Left lung (tissue), 10 donors: ENCODE results near the gene NRAP. TPM values are rescaled to one million over a fixed set of nuclear protein-coding genes. Genes with fewer than 3 reads are reported as not detected.

Experiments
- ATAC-seq: fragments of 200-7000 bp; cut with Tn5 transposase; one replicate; pipeline ENCODE4 v1.9.1; 2020; ENCODE audit warnings: moderate library complexity
- DNase-seq, 4 donors: peaks; one replicate each; pipeline ENCODE4 v3.0.0-alpha.2; 2013 to 2020
- H3K27ac ChIP-seq, 2 donors: fragments of 200-600 bp; sonication (generic) in 1 of 2; one replicate each; pipeline versions ENCODE4 v1.5.0 to v1.8.0; 2020 to 2021
- H3K27me3 ChIP-seq, 2 donors: fragments of 200-600 bp; sonication (generic) in 1 of 2; one replicate each; pipeline versions ENCODE4 v1.5.0 to v1.8.0; 2020 to 2021
- H3K36me3 ChIP-seq, 2 donors: fragments of 200-600 bp; sonication (generic) in 1 of 2; one replicate each; pipeline versions ENCODE4 v1.5.0 to v1.8.0; 2020 to 2021
- H3K4me1 ChIP-seq, 2 donors: fragments of 200-600 bp; one replicate each; pipeline ENCODE4 v1.8.0; 2021
- H3K4me3 ChIP-seq, 2 donors: fragments of 200-600 bp; sonication (generic) in 1 of 2; one replicate each; pipeline versions ENCODE4 v1.5.0 to v1.8.0; 2020 to 2021; ENCODE audit warnings: mild to moderate bottlenecking in 1 of 2
- H3K9me3 ChIP-seq, 2 donors: fragments of 200-600 bp; sonication (generic) in 1 of 2; one replicate each; pipeline versions ENCODE4 v1.5.0 to v1.8.0; 2020 to 2021
- intact Hi-C, 2 donors: fragments of 100-400 bp; cut with DNase I; formaldehyde crosslinking; loops; one replicate each; pipeline versions ENCODE4 v1.11.2 to v1.14.2; 2022
- polyA plus RNA-seq, 6 donors: library from polyadenylated mRNA; unstranded; fragments of 120-200 nt; gene quantifications; one replicate each; pipeline ENCODE4 v1.2.1, GENCODE V29; 2013; ENCODE audit not compliant: insufficient read length in 6 of 6
- total RNA-seq, 2 donors: library from RNA; stranded (reverse); fragmentation: NEBNext Ultra II Directional; extraction: Animal tissue kit (Norgen Biotek cat#: 25700); gene quantifications; one replicate each; pipeline ENCODE4 v1.2.1, GENCODE V29; 2021
- TF ChIP-seq, protein P1 (sequence below), 2 donors: fragments of 200-600 bp; sonication (generic) in 1 of 2; IDR thresholded peaks; one replicate each; pipeline versions ENCODE4 v1.5.0 to v1.8.0; 2021; ENCODE audit warnings: antibody characterized with exemption in 2 of 2
- donor health status: DM: no; HTN: yes; CAD: no.
- donor health status: DM: no; HTN: no; CAD: no.

NRAP gene
- total and polyA plus RNA-seq, 8 donors = 0.03 to 0.26 (median 0.07) TPM; not detected in 4

DNA sequence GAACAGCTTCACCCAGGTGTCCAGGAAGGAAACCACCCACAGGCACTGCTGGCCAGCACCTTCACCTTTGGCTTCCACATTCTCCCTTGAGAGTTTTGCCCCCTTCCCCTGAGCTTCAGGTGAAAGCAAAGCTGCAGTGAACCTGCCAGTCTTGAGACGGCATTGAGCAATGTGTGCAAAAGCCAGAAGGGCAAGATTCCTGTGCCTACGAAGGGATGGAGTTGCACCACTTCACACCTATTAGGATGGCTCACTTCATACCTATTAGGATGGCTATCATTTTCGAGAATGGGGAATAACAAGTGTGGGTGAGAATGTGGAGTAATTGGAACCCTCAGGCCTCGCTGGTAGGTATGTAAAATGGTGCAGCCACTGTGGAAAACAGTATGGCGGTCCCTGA is 103.8 kb downstream of the NRAP start:
- ATAC-seq (no peak), DNase-seq (no peak)
- intact Hi-C loops = no loop called here
- H3K9me3 ChIP-seq = no peaks in the 10 kb centered on the region
- H3K4me3 ChIP-seq = no peak overlapping the region
- no peaks in the 10 kb centered on the region for H3K36me3 ChIP-seq
- peaks cover 0 to 8% of the 10 kb centered on the region in 2 donors for H3K4me1 ChIP-seq
- H3K27me3 ChIP-seq = peaks cover 0 to 11% of the 10 kb centered on the region in 2 donors
- TF ChIP-seq, protein P1, sequence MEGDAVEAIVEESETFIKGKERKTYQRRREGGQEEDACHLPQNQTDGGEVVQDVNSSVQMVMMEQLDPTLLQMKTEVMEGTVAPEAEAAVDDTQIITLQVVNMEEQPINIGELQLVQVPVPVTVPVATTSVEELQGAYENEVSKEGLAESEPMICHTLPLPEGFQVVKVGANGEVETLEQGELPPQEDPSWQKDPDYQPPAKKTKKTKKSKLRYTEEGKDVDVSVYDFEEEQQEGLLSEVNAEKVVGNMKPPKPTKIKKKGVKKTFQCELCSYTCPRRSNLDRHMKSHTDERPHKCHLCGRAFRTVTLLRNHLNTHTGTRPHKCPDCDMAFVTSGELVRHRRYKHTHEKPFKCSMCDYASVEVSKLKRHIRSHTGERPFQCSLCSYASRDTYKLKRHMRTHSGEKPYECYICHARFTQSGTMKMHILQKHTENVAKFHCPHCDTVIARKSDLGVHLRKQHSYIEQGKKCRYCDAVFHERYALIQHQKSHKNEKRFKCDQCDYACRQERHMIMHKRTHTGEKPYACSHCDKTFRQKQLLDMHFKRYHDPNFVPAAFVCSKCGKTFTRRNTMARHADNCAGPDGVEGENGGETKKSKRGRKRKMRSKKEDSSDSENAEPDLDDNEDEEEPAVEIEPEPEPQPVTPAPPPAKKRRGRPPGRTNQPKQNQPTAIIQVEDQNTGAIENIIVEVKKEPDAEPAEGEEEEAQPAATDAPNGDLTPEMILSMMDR (IDR thresholded peaks at IDR 0.05) = no peak
- H3K27ac ChIP-seq = no peak overlapping the region

DNA sequence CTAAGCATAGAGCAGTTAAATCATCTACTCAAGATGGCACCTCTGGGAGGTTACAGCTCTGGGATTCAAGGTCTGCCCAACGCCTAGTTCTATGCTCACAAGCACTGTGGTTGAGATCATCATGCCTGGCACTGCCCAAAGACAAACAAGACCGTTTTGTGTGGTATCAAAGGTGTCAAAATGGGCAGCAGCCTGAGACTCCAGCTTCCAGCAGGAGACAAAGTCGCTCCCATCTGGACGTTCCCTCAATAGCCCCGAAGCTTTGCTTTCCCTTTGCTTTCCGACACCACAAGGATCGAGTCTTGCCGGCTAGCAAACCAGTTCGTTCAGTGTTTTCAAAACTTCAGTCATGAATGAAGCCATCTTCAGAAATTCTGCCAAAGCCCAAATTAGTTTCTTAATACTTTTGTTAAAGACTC is 105.9 kb downstream of the NRAP start:
- TF ChIP-seq, protein P1 (IDR thresholded peaks at IDR 0.05) = no peak
- no peaks in the 10 kb centered on the region for H3K9me3 ChIP-seq
- H3K27me3 ChIP-seq = peaks cover 0 to 11% of the 10 kb centered on the region in 2 donors
- H3K4me3 ChIP-seq = no peak overlapping the region
- intact Hi-C loops = no loop called here
- DNase-seq (peak in 1 of 4 donors; percentile 12), ATAC-seq (no peak)
- H3K36me3 ChIP-seq = no peaks in the 10 kb centered on the region
- H3K4me1 ChIP-seq = no peaks in the 10 kb centered on the region
- no peak overlapping the region for H3K27ac ChIP-seq

DNA sequence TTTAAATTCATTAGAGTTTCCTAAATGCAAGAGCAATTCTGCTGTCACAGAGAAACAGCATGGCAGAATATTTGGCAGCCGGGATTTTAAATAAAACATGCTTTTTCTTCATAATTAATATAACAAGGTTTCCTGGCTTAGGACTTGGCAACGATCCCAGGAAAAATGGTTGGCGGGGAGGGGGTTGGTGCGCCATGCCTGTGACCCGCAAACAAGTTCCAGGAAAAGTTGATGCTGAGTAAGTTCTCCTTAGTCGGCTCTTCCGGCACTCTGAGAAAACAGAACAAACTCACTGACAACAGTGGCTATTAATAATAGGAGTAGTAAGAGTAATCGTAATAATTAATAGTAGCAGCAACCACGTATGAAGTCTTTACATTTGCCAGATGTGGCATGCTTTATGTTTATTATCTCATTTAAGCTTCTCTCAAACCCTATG is 106.4 kb downstream of the NRAP start:
- ATAC-seq (peak; percentile 38), DNase-seq (peak in 2 of 4 donors; percentile 24 to 51)
- Histone ChIP-seq H3K27me3 (peaks cover 0 to 11% of the 10 kb centered on the region in 2 donors), H3K4me1 (no peaks in the 10 kb centered on the region), H3K4me3 (no peak overlapping the region), H3K9me3 (no peaks in the 10 kb centered on the region), H3K36me3 (no peaks in the 10 kb centered on the region), H3K27ac (no peak overlapping the region)
- TF ChIP-seq, protein P1 (IDR thresholded peaks at IDR 0.05) = no peak
- intact Hi-C loops = no loop called here

DNA sequence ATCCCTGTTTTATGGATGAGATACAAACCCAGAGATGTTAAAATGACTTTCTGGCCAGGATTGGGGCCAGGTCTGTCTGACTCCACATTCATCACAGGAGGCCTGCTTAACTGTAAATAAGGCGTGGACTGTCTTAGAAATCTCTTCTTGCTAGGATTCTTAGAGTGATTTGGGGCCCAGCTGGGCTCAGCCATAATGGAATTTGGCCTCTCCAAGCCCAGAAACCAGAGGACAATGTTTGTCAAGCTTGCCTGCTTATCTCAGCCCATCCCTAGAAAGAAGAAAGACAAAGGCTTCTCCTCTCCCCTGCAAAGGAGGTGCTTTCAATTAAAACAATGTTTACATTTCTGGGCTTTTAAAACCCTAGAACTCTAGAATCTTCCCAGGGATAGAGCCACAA is 108.1 kb downstream of the NRAP start:
- H3K36me3 ChIP-seq = no peaks in the 10 kb centered on the region
- H3K27me3 ChIP-seq = peaks cover 0 to 11% of the 10 kb centered on the region in 2 donors
- TF ChIP-seq, protein P1 (IDR thresholded peaks at IDR 0.05) = no peak
- no peak for DNase-seq
- no peak for ATAC-seq
- no peaks in the 10 kb centered on the region for H3K9me3 ChIP-seq
- no peak overlapping the region for H3K27ac ChIP-seq
- no peaks in the 10 kb centered on the region for H3K4me1 ChIP-seq
- H3K4me3 ChIP-seq = no peak overlapping the region
- intact Hi-C loops = no loop called here

DNA sequence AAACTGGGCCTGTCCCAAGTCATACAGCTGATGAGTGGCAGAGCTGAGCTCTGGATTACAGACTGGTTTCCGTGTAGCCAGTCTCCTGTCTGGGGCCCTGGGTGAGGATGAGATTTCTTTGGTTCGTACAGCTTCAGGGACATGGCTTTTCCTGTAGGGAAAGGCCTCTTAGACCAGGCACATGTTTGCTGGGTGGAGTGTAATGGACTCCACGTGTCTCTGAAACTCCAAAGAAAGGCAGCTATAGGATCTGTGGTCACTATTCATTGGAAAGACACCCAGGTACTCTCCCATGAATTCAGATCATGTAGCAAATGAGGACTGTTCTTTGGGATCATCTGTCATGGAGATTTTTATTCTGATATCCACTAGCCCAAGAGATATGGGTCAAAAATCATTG is 108.6 kb downstream of the NRAP start:
- no peaks in the 10 kb centered on the region for H3K9me3 ChIP-seq
- H3K4me1 ChIP-seq = no peaks in the 10 kb centered on the region
- no peak overlapping the region for H3K27ac ChIP-seq
- DNase-seq (no peak), ATAC-seq (no peak)
- intact Hi-C loops = no loop called here
- no peak overlapping the region for H3K4me3 ChIP-seq
- TF ChIP-seq, protein P1 (IDR thresholded peaks at IDR 0.05) = no peak
- peaks cover 0 to 11% of the 10 kb centered on the region in 2 donors for H3K27me3 ChIP-seq
- no peaks in the 10 kb centered on the region for H3K36me3 ChIP-seq
